HG03439 (cell line): ENCODE results near the gene SPEN.
"Not testable (repeated sequence)": the region's sequence is repeated elsewhere in the genome, so short reads cannot be mapped to it uniquely, and the experiment has no call there.

Source experiments
- ATAC-seq: cut with Tn5 transposase; IDR thresholded peaks from one replicate; pipeline ENCODE4 v1.9.1; 2021; ENCODE audit warnings: mild to moderate bottlenecking, moderate library complexity; ENCODE audit not compliant: unreplicated experiment

Gene SPEN

GRCh38 chr1:15833069-15833679 is 14.3 kb upstream of the SPEN start:
- ATAC-seq: no peak

GRCh38 chr1:15833842-15834405 is 13.6 kb upstream of the SPEN start:
- ATAC-seq: no peak

- peak; percentile 43 for ATAC-seq
Observed at GRCh38 chr1:15834406-15835204, 12.9 kb upstream of the SPEN start.

- peak; percentile 3 for ATAC-seq
Observed at GRCh38 chr1:15835205-15835740, 12.2 kb upstream of the SPEN start.

GRCh38 chr1:15835741-15836510 is 11.6 kb upstream of the SPEN start:
- peak; percentile 47 for ATAC-seq

- not testable (repeated sequence) for ATAC-seq
Observed at GRCh38 chr1:15836511-15836771, 11.1 kb upstream of the SPEN start.

GRCh38 chr1:15836772-15837669 is 10.5 kb upstream of the SPEN start:
- peak; percentile 19 for ATAC-seq

GRCh38 chr1:15837931-15838330 is 9.6 kb upstream of the SPEN start:
- ATAC-seq: no peak

- no peak for ATAC-seq
Observed at GRCh38 chr1:15838721-15839120, 8.8 kb upstream of the SPEN start.

GRCh38 chr1:15843826-15844572 is 3.5 kb upstream of the SPEN start:
- ATAC-seq: no peak

- ATAC-seq: not testable (repeated sequence)
Observed at GRCh38 chr1:15846056-15846455, 1.5 kb upstream of the SPEN start.

GRCh38 chr1:15847893-15848142 is 311 bp downstream of the SPEN start:
- ATAC-seq: no peak

GRCh38 chr1:15848143-15848928 is 829 bp downstream of the SPEN start:
- peak; percentile 18 for ATAC-seq

- no peak for ATAC-seq
Observed at GRCh38 chr1:15848929-15849774, 1.6 kb downstream of the SPEN start.

- no peak for ATAC-seq
Observed at GRCh38 chr1:15849775-15850324, 2.3 kb downstream of the SPEN start.

- ATAC-seq: no peak
Observed at GRCh38 chr1:15850471-15851001, 3.0 kb downstream of the SPEN start.

GRCh38 chr1:15851210-15852035 is 3.9 kb downstream of the SPEN start:
- ATAC-seq: no peak
